GM18526 (cell line): ENCODE data around the gene ANKS1B.

Source experiments
- POLR2A ChIP-seq: IDR thresholded peaks from 3 replicates; pipeline ENCODE4 v1.6.1; 2011; ENCODE audit not compliant: insufficient read length; ENCODE audit errors: extremely low read depth

ANKS1B gene

DNA sequence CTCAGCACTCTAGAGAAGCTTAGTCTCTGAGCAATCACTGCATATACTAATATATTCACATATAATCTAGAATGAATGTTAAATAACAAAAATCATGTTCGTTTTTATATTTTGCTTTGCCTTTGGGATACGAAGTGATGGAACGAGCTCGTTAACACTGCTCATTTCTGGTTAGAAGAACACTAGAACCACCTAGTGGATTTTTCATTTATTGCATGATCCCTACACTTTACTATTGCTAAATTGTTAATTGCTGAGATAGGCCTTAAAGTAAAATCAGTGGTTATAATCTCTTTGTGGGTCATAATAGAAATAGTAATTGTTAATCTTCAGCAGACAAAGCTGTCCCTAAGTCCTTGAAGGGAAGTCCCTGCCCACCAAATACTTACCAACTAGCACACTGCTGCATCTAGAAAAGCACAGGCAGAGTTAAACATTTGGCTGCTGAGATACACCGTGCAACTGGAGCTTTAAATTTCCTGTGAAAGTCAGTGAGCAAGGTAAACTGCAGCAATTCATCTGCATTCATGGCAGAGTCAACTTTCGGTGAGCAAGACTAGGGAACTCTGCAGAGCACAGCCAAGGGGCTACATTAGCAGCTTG, 985.9 kb downstream of the ANKS1B start:
- TF ChIP-seq POLR2A: no peak

DNA sequence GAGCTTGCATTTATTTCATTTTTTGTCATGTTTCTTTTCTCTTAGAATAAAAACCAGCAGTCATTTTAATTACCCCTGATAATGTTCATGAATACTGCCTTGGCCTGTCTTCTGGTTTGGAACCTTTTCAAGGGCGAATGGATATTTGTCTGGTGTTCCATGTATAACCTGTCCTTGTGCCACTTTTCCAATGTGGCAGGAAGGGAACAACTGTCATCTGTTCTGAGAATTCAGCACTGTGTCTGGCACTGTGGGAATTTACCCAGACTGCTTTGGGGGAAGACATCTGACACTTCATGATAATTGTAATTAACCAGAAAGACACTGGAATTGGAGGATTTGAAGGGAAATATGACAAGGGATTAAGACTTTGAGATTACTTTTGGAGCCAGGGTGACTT, 986.8 kb downstream of the ANKS1B start:
- no peak for TF ChIP-seq POLR2A

DNA sequence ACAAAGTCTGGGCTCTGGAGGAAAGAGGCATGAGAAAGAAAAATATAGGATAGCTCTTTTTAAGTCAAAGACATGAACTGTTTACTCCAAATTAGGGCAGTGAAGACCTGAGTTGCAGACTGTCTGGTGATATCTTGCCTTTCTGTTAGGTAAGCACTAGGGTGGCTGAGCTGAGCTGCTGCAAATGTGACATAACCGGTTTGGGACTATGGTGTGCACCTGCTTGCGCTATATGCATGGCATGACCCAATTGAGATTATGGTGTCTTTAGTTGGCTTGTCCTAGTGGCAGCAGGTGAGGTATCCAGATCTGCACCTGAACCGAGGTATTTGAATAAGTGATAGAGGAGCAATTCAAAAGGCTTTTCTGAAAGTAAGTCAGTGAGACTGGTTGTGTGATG, 994.1 kb downstream of the ANKS1B start:
- TF ChIP-seq POLR2A: no peak

DNA sequence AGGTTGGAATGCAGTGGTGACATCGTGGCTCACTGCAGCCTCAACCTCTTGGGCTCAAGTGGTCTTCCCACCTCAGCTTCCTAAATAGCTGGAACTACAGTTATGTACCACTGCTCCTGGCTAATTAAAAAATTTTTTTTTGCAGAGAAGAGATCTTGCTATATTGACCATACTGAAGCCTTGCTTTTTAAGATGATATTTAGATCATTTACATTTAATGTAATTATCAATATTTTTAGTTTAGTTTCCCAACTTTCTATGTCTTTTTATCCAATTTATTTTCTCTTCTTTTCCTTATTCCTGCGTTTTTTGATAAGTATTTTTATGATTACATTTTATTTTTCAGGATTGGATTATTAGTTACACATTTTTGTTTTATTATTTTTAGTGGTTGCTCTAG, 999.6 kb downstream of the ANKS1B start:
- no peak for TF ChIP-seq POLR2A

DNA sequence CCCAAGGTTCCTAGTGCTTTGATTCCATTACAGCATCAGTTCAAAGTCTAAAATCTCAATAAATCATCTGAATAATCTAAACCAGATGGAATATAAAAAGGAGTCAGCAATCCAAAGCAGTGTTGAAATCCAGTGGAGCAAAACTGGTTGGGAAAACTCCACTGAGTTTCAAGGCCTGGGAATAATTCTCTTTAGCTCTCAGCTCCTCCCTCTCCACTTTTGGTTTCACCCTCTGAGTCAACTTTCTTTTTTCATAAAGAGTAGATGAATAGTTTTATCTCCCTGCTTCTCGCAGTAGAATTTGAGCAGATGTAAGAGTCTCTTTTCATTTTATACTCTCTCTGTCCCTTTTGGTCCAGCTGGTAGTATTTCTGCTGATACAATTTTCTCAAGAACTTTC, 1001.1 kb downstream of the ANKS1B start:
- no peak for TF ChIP-seq POLR2A

DNA sequence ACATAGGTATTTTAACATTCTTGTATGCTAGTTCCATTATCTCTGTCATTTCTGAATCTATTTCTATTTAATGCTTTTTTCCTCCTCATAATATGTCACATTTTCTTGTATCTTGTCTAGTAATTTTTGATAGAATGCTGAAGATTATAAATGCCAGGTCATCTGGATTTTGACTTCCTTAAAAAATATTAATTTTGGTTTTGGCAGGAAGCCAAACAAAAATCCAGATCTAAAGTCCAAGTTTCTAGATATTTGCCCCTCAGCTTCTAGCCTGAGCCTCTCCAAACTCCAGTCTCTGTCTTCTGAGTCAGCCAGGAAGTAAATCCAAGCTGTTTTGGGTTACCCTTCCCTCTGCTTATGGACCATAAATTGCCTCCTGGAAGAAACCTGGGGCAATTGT, 1004.2 kb downstream of the ANKS1B start:
- no peak for TF ChIP-seq POLR2A

DNA sequence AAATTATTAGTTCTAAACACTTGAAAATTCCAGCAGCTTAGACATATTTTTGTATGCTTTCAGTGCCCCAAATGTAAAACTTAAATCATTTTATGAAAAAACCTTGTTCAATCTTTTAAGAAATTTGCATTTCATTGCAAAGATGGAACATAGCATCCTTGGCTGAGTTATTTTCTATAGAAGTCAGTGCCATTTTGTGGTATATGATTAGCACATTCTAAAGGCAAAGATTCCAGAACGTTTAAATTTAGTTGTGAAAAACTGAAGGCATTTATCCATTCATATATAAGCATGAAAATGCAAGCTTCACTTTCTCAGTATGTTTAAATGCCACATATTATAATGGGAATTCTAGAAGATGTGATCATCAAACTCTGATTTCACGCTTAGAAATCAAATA, 1007.5 kb downstream of the ANKS1B start:
- no peak for TF ChIP-seq POLR2A

DNA sequence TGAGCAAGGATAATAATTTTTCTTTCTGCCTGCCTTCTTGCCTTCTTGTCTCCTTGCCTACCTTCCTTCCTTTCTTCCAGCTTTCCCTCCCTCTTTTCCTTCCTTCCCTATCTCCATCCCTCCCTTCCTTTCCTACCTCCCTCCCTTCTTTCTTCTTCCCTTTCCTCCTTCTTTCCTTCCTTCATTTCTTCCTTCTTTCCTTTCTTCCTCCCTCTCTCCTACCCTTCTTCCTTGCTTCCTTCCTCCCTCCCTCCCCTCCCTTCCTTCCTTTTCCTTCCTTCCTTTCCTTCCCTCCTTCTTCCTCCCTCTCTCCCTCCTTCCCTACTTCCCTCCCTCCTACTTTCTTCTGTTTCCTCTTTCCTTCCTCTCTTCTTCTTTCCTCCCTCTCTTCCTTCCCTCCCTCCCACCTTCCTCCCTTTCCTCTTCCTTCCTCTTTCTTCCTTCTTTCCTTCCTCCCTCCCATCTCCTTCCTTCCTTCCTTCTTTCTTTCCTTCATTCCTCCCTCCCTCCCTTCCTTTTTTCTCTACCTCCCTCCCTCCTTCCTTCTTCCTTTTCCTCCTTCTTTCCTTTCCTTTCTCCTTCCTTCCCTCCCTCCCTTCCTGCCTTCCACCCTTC, 1009.9 kb downstream of the ANKS1B start:
- TF ChIP-seq POLR2A: no peak

DNA sequence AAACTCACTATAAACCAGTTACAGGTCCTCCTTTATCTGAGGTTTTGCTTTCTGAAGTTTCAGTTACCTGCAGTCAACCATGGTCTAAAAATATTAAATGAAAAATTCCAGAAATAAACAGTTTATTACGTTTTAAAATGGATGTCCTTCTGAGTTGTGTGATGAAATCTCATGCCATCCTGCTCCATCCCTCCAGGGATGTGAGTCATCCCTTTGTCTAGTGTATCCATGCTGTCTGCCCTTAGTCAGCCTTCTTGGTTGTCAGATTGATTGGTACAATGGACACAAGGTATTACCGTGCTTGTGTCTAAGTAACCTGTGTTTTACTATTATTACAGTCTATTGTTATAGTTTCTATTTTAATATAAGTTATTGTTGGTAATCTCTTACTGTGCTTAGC, 1011.3 kb downstream of the ANKS1B start:
- no peak for TF ChIP-seq POLR2A

DNA sequence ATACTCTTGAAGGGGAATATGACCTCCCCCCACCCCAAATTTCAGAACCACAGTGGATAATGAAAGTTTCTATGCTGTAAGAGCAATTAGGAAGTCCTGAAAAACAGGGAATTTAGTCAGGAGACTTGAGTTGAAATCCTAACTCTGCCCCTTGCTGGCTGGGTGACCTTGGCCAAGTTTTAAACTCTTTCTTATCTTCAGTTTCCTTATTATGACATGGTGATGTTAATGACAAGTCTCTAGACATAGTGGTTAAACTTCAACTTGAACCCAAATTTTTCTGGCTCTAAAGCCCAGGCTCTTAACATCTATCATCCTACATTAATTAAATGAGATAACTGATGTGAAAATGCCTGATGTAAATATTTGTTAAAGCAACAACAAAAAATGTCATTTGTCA, 1013.8 kb downstream of the ANKS1B start:
- no peak for TF ChIP-seq POLR2A

DNA sequence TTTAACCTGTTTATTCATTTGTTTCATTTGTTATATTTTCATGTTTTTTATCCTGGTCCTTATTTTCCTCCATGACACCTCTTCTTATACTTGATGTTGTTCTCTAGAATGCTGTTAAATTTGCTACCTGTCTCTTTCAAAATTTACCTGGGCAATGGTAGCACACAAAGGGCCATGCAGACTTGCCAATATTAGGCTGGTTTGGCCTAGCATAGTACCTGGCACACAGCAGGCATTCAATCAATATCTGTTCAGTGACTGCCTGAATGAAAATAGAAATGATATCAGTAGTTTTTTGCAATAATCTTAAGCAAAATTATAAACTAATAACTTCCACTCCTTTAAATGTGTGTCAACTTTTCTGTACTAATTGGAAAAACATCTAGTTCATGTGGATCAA, 1014.5 kb downstream of the ANKS1B start:
- TF ChIP-seq POLR2A: no peak

DNA sequence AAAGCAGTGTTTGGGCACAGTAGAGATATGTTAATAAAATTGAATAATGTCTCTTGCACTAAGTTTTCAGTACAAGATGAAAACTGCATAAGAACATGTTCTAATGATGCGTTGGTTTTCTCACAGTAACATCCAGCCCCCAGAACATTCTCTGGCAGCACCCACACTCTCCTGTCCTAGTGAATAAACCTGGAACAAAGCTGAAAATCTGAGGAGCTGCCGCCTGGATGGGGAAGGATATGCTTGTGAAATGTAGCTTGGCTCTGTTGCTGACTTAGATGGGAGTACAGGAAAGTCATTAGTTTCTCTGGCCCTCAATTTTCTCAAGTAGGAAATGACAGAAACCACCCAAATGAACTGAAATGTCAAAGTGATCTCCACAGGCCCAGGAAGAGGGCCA, 1015.8 kb downstream of the ANKS1B start:
- TF ChIP-seq POLR2A: no peak

DNA sequence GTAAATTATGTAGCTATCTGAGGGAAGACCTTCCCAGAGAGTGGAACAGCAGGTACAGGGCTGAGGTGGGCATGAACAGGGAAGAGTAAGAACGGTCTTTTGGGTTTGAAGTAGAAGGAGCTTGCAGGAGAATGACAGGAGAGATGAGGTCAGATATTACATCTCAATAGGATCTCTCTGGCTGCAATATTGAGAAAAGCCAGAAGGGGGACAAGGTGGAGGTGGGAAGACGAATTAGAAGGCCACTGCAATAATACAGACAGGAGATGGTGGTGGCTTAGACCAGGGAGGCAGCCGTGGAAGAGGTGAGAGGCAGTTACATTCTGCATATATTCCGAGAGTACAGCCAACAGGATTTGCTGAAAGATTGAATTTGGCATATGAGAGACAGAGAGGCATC, 1029.5 kb downstream of the ANKS1B start:
- no peak for TF ChIP-seq POLR2A

DNA sequence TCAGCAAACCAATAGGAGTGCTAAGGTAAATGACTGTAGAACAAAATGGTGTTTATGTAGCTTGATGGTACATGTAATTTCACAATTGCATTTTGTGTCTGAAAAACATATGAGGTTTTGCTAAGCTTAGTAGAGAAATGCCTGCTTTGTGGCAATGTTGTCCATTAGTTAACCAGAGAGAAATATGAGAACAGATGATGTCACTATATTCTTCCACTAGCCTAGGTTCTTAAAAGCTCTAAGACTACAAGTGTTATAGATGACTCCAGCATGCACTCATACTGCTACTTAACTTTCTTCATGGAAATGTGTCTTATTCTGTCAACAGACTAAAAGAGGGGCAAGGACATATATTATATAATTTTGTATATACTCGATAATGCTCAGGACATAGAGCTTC, 1030.2 kb downstream of the ANKS1B start:
- TF ChIP-seq POLR2A: no peak

DNA sequence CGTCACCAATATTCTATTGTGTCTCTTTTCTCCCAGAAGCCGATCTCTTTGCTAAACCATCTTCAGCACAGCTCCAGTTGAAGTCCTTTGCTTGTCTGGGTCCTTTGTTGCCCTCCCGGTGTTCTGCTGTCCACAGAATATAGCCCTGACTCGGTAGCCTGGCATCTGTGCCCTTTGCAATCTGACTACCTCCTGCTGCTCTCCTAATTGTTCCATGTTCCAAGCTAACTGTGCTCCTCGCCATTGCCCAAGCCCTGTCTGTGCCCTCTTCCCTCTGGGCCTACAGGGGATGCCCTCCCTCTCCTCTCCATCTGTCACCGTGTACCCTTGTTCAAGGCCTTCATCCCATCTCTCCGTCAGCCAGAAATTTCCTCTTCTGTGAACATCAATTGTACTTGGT, 1033.3 kb downstream of the ANKS1B start:
- TF ChIP-seq POLR2A: no peak

DNA sequence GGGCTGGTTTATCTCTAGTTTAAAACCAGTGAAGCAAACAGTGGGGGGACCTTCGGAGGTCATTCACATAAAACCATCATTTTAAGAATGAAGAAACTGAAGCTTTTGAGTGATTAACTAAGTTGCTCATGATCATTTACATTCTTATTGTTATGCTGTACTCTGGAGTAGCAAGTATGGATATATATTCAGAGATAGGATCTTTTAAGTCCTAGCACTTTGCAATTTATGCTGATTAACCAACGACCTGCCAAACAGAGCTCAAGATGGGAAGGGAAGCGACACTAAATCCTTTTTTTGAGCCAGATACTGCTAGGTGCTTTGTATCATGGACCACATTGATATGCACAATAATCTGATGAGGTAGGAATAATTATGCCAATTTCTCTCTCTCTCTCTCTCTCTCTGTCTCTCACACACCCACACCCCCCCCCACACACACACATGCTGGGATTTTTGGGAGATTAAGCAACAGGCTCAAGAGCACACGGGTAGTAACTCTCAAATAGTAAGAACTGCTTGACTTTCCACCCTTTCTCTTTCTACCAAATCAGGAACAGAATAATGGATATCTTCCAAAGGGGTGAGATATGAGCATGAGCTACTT, 1036.3 kb downstream of the ANKS1B start:
- no peak for TF ChIP-seq POLR2A

DNA sequence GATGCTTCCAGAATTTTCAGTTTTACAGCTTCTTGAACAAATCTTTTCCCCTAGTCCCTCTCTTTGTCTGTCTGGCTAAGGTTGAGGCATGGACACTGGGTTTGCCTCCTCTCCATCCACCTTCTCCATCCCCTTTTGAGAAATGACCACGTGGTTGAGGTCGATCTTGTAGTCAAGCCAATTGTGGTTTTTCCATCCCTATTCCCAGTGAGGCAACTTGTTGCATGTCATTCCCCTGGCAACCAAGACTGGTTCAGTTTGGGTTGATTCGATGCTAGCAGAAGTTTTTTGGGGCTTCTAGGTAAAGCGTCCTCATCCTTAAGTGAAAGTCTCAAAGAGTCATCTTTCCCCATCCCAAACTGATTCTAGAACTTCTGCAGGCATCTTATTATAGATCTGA, 1038.9 kb downstream of the ANKS1B start:
- no peak for TF ChIP-seq POLR2A
